Central memory CD8-positive, alpha-beta T cell (primary cell): ENCODE data around the gene MRPS5.

Source experiments
- ATAC-seq: fragments of 150-1000 bp; cut with Tn5 transposase; replicated peaks from 2 replicates; pipeline ENCODE4 v1.10.0; 2022; ENCODE audit warnings: mild to moderate bottlenecking, moderate FRiP score, moderate number of reproducible peaks; ENCODE audit not compliant: poor library complexity, severe bottlenecking; ENCODE audit errors: extremely low read depth
- DNase-seq, 2 donors: peaks; one replicate each; pipeline ENCODE4 v3.0.0; 2021; ENCODE audit warnings: low spot score in 2 of 2
- H3K27ac Mint-ChIP-seq: one replicate; pipeline ENCODE4 v1.8.0; 2022; ENCODE audit warnings: low read depth, mild to moderate bottlenecking, moderate library complexity, mixed read lengths
- H3K27me3 Mint-ChIP-seq: one replicate; pipeline ENCODE4 v1.8.0; 2022; ENCODE audit warnings: mixed read lengths
- H3K36me3 Mint-ChIP-seq: one replicate; pipeline ENCODE4 v1.8.0; 2022; ENCODE audit warnings: mild to moderate bottlenecking, moderate library complexity, mixed read lengths; ENCODE audit not compliant: insufficient read depth
- H3K4me1 Mint-ChIP-seq: one replicate; pipeline ENCODE4 v1.8.0; 2022; ENCODE audit warnings: mixed read lengths
- H3K4me3 Mint-ChIP-seq: one replicate; pipeline ENCODE4 v1.8.0; 2022; ENCODE audit warnings: mild to moderate bottlenecking, moderate library complexity, mixed read lengths
- H3K9me3 Mint-ChIP-seq: one replicate; pipeline ENCODE4 v1.8.0; 2022; ENCODE audit warnings: mixed read lengths

MRPS5 gene

DNA sequence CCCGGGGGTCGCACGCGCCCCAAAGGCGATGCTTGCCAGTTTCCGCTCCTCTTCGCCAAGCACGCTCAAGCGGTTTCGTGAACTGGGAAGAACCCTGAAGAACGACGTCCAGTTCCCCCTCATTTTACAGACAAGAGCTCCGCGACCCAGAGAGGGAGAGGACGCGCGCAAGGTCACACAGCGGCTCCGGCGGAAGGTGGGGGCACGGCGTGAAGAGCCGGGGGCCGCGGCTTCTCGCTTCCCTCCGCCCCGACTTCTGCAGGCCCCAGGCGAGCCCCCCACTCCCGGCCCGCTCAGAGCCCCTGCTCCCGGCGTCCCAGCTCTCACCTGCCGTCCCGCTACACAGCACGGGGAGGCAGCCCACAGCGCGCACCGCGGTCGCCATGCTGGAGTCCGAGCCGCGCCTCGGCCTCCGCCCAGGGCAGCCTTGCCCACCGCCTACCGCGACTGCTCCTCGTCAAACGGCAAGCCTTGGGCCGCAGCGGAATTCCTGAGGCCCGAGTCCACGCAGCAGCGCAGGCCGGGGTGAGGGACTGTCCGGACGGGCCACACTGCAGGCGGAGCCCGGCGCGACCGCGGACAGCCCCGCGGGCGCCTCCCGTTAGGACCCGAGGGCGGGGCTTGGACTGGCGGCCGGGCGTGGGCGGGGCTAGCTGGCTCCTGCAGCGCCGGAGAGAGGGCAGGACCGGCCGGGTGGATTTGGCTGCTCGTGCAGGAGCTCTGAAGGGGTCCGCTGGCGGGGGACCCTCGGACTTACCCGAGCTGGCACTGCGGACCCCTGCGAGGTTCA is at the start of gene MRPS5:
Gene MRPS5 (minus strand): TSS at position 402 of the 790 bp plus-strand sequence. CDS start 17 bp downstream, at position 385.
- Mint-ChIP-seq H3K27ac (peak within 1 kb of the TSS; percentile 95), H3K4me1 (peaks cover 46% of the 10 kb centered on the region), H3K36me3 (peaks cover 12% of the 10 kb centered on the region), H3K4me3 (peak within 1 kb of the TSS; percentile 97), H3K27me3 (no peaks in the 10 kb centered on the region), H3K9me3 (no peaks in the 10 kb centered on the region)
- DNase-seq (peak; percentile 68 to 83), ATAC-seq (peak; percentile 86)

DNA sequence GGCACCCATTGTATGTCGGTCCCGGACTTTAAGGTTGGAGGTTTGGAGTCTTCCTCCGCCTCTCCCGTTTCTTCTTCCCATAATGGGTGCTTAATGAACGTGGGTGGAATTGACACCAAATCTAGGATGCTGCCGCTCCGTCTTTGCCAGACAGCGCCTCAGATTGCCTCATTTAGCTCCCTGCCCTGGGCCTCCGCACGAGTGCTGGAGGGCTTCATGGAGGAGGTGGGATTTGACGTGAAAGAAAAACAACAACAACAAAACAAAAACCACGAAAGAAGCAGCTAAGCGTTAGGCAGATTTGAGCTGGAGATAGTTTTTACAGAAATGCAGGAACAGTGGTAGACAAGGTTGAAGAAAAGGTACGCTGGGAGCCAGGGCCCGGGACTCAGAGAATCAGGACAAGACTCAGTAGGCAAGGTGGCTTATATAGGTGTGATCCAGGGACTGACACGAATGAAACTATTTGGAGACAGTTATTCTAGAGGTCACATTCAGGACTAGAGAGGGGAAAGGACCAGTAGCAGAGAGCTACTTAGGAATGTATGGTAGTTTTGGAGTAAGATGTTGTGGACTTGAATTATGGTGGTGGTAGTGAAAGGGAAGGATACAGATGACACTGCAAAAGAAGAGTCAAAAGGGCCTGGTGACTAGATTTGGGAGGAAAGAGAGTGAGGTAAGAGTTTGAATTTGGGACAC is 44.6 kb upstream of the MRPS5 start:
- peaks cover 11% of the 10 kb centered on the region for H3K36me3 Mint-ChIP-seq
- ATAC-seq: peak; percentile 5
- no peaks in the 10 kb centered on the region for H3K9me3 Mint-ChIP-seq
- no peaks in the 10 kb centered on the region for H3K27me3 Mint-ChIP-seq
- H3K27ac Mint-ChIP-seq: peak overlapping the region; percentile 99
- DNase-seq: no peak
- peaks cover 34% of the 10 kb centered on the region for H3K4me1 Mint-ChIP-seq
- H3K4me3 Mint-ChIP-seq: peak overlapping the region; percentile 100

DNA sequence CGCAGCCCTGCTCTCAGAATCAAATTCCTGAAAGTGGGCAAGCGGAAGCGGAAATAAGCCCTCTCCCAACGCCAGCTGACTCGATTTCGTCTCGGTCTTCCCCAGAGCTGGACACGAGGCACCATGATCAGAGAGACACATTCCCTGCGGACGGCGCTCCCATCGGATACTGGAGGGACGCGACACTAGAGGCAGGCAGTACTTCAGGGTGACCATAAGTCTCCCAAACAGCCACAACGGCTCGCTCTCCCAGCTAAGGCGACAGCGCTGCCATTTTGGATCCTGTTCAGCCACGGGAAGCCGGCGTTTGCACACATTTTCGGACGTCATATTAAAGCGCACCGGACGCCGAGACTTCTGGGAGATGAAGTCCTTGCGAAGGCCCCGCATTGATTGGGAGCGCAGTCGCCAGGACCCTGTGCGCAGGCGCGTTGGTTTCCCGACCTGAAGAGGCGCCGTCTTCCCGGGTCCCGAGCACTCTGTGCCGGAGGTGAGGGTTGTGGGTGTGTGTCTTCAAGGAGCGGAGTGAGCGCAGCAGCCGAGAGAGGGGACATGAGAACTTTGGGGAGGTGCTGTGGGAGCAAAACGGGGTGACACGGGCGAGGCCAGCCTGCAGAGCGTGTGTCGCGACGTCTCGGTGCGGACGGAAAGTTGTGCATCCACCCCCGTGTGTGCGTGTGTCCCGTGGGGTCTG is 43.9 kb upstream of the MRPS5 start, which contains the start of gene ZNF2:
Gene ZNF2 (plus strand): TSS at position 439 of the 694 bp plus-strand sequence. CDS start 10,418 bp downstream, outside the sequence.
- ATAC-seq (peak; percentile 92), DNase-seq (peak; percentile 91 to 94)
- H3K27ac Mint-ChIP-seq: peak within 1 kb of the TSS; percentile 99
- peaks cover 34% of the 10 kb centered on the region for H3K4me1 Mint-ChIP-seq
- no peaks in the 10 kb centered on the region for H3K9me3 Mint-ChIP-seq
- H3K4me3 Mint-ChIP-seq: peak within 1 kb of the TSS; percentile 100
- peaks cover 11% of the 10 kb centered on the region for H3K36me3 Mint-ChIP-seq
- no peaks in the 10 kb centered on the region for H3K27me3 Mint-ChIP-seq

DNA sequence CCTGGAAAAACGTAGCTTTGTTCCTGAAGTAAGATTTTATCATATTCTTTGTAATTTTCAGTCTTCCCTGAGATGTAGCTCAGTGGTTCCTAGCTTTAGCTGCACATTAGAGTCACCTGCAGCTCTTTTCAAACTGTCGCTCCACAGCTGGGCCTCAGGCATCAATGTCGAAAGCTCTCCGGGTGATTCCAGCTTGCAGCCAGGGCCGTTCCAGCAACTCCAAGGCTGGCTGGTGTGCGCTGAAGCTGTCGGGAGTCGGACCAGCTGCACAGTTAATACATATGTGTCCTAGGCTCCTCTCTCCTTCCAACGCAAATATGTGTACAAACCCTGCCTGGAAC is 43.4 kb upstream of the MRPS5 start:
- no peaks in the 10 kb centered on the region for H3K27me3 Mint-ChIP-seq
- peaks cover 36% of the 10 kb centered on the region for H3K4me1 Mint-ChIP-seq
- peaks cover 11% of the 10 kb centered on the region for H3K36me3 Mint-ChIP-seq
- H3K27ac Mint-ChIP-seq: peak overlapping the region; percentile 99
- peak overlapping the region; percentile 100 for H3K4me3 Mint-ChIP-seq
- DNase-seq (no peak), ATAC-seq (peak; percentile 21)
- H3K9me3 Mint-ChIP-seq: no peaks in the 10 kb centered on the region

DNA sequence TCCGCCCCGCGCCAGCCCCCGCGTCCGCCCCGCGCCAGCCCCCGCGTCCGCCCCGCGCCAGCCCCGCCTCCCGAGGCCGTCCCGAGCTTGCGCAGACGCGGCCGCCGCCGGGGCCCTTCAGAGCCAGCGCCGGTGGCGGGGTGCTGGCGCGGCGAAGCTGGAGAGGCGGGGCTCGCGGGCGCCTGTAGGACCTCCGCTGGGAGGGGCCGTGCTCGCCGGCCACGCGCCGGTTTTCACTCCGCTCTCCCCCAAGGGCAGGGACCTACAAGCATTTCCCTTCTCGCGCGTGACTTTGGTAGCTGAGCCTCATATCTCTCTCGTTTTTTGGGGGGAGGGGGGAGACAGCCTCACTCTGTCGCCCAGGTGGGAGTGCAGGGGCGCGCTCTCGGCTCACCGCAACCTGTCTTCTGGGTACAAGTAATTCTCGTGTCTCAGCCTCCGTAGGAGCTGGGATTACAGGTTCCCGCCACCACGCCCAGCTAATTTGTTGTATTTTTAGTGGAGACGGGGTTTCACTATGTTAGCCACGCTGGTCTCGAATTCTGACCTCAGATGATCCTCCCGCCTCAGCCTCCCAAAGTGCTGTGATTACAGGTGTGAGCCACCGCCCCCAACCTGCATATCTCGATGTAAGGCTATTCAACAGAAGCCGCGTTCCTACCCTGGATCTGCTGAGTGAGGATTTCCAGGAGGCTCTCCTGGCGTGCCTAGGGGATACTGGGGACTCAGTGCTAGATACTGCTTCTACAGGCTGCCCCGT is 38.3 kb upstream of the MRPS5 start, which contains the start of gene ZNF514:
Gene ZNF514 (minus strand): TSS at position 159 of the 760 bp plus-strand sequence. CDS start 6,595 bp downstream, outside the sequence.
- DNase-seq: peak; percentile 49 to 53
- ATAC-seq: peak; percentile 86
- Mint-ChIP-seq H3K36me3 (peaks cover 10% of the 10 kb centered on the region), H3K4me1 (peaks cover 11% of the 10 kb centered on the region), H3K27ac (peak within 1 kb of the TSS; percentile 93), H3K9me3 (no peaks in the 10 kb centered on the region), H3K27me3 (no peaks in the 10 kb centered on the region), H3K4me3 (peak within 1 kb of the TSS; percentile 91)

DNA sequence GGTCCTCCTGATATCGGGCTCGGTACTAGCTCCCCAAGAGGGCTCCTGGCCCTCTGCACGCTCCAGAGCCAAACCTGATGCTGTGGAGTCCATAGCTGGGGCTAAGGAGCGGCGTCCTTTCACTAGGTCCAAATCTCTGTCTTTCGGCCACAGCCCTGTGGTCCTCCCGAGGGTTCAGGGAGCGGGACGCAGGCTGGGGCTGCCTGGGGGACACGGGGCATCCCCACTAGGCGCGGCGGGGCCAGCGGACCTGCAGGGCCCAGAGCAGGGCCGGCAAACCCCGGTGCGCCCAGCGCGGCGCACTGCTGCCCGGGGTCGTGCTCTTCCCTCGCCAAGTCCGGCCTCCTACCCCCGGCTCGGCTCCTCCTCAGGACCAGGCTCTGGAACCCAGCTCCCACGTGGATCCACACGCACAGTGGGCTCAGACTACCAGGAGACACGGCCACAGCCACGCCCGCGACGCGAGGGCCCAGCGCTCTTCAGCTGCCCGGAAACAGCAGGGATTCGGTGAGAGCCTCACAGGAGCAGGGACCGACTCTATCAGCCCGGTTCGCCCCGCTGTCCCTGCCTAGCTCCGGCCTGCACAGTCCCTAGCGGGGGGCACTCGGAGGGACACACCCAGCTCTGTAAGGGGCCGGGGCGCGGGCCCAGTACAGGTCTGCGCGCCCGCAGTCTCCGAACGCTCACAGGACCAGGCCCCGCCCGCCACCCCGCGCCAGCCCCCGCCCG is 37.4 kb upstream of the MRPS5 start:
- H3K36me3 Mint-ChIP-seq: peaks cover 10% of the 10 kb centered on the region
- H3K9me3 Mint-ChIP-seq: no peaks in the 10 kb centered on the region
- no peaks in the 10 kb centered on the region for H3K27me3 Mint-ChIP-seq
- H3K4me1 Mint-ChIP-seq: peaks cover 3% of the 10 kb centered on the region
- ATAC-seq (peak; percentile 63), DNase-seq (peak in 1 of 2 donors; percentile 16)
- H3K27ac Mint-ChIP-seq: no peak overlapping the region
- peak overlapping the region; percentile 91 for H3K4me3 Mint-ChIP-seq

DNA sequence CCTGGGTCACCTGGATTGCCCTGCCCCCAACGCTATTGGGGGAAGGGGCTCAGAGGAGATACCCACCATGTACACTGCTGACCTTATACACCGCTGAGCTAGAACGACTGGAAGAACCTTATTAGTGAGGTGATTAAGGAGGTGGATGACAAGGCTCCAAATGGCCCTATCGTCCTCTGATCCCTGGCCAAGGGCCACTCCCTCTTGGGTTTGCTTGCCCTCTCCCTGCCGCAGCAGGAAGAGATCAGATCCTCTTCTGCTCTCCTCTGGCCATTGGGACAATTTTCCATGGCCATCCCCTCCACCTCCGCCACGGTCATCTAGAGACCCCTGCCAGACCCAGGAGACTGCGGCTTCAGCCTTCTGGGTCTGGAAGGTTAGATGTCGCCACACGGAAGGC is 36.8 kb upstream of the MRPS5 start:
- H3K27ac Mint-ChIP-seq: no peak overlapping the region
- no peaks in the 10 kb centered on the region for H3K27me3 Mint-ChIP-seq
- H3K4me1 Mint-ChIP-seq: peaks cover 3% of the 10 kb centered on the region
- peaks cover 10% of the 10 kb centered on the region for H3K36me3 Mint-ChIP-seq
- H3K9me3 Mint-ChIP-seq: no peaks in the 10 kb centered on the region
- peak overlapping the region; percentile 91 for H3K4me3 Mint-ChIP-seq
- no peak for DNase-seq
- no peak for ATAC-seq

DNA sequence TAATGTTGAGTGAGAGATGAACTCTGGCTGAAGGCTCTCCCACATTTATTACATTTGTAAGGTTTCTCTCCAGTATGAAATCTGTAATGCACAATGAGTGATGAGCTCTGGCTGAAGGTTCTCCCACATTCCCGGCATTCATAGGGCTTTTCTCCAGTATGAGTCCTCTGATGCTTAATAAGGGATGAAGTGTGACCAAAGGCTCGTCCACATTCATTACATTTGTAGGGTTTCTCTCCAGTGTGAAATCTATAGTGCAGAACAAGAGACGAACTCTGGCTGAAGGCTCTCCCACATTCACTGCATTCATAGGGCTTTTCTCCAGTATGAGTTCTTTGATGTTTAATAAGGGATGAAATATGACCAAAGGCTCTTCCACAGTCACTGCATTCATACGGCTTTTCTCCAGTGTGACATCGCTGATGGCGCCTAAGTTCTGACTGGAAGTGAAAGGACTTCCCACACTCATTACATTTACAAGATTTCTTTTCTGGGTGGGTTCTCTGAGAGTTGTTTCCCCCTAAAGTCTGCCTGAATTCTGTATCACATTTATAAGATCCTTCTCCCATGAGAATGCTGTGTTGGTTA is 27.9 kb upstream of the MRPS5 start:
- Mint-ChIP-seq H3K4me1 (no peaks in the 10 kb centered on the region), H3K27ac (no peak overlapping the region), H3K27me3 (no peaks in the 10 kb centered on the region), H3K4me3 (no peak overlapping the region), H3K36me3 (peaks cover 17% of the 10 kb centered on the region), H3K9me3 (peaks cover 51% of the 10 kb centered on the region)
- DNase-seq: no peak
- no peak for ATAC-seq

DNA sequence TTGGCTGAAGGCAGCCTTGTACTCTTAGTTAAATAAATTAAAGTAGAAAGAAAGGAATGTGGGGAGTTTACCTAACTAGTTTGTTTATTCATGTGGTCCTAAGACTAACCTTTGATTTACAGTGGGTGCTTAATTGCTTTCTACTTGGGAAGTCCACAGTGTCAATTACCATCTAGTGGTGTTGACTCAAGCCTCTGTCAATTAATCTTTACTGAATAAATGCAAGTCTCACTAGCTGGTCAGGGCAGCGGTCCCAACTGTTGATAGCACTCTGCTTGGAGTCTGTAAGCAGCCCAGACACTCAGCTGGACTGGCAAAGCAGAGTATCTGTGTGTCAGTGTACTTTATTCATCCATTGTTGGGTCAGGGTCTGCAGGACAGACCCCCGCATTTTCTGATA is 22.2 kb upstream of the MRPS5 start:
- Mint-ChIP-seq H3K36me3 (peaks cover under 1% of the 10 kb centered on the region), H3K27ac (no peak overlapping the region), H3K27me3 (no peaks in the 10 kb centered on the region), H3K9me3 (peaks cover 27% of the 10 kb centered on the region), H3K4me3 (no peak overlapping the region), H3K4me1 (no peaks in the 10 kb centered on the region)
- ATAC-seq (no peak), DNase-seq (no peak)

DNA sequence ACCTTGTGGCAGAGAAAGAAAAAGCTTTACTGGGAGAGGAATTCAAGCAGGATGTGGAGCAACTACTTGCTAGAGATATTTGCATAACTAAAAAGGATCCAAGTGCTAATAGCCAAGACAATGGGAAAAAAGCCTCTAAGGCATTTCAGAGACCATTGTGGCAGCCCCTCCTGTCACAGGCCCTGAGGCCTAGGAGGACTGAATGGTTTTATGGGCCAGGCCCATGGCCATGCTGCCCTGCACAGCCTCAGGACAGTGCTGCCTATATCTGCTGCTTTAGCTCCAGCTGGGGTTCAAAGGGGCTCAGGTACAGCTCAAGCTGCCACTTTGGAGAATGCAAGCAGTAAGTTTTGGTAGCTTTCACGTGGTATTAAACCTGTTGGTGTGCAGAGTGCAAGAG is 17.1 kb upstream of the MRPS5 start:
- peaks cover 2% of the 10 kb centered on the region for H3K36me3 Mint-ChIP-seq
- no peaks in the 10 kb centered on the region for H3K4me1 Mint-ChIP-seq
- H3K4me3 Mint-ChIP-seq: no peak overlapping the region
- H3K27me3 Mint-ChIP-seq: no peaks in the 10 kb centered on the region
- H3K27ac Mint-ChIP-seq: no peak overlapping the region
- H3K9me3 Mint-ChIP-seq: peaks cover 18% of the 10 kb centered on the region
- no peak for ATAC-seq
- DNase-seq: no peak

DNA sequence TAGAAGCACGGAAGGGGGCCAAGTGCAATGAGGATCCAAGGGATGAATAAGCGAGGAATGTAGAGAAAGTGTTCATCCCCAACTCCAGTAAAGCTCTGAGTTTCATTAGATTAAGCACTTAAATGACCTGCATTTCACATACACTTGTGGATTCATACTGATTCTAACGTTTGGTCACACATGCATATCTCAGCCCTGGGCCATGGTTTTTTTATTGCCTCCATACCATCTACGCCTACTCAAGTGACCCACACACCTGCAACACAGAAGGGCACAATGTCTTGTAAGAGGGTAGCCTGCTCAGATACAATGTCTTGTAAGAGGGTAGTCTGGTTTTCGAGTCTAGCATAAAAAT is 566 bp upstream of the MRPS5 start:
- Mint-ChIP-seq H3K27ac (peak overlapping the region; percentile 95), H3K9me3 (no peaks in the 10 kb centered on the region), H3K27me3 (no peaks in the 10 kb centered on the region), H3K36me3 (peaks cover 9% of the 10 kb centered on the region), H3K4me1 (peaks cover 46% of the 10 kb centered on the region), H3K4me3 (peak overlapping the region; percentile 97)
- ATAC-seq: no peak
- DNase-seq: no peak
